CD4-positive, alpha-beta T cell treated with Interleukin-21 for 1 hour (primary cell): ENCODE measurements around the gene LRRC46.

Experiments
- DNase-seq: peaks from one replicate; pipeline ENCODE4 v3.0.0-alpha.2; 2020

LRRC46 gene

GRCh38 chr17:47853616-47854015, 22.1 kb downstream of the LRRC46 start:
- DNase-seq = no peak

GRCh38 chr17:47855737-47856136, 24.3 kb downstream of the LRRC46 start:
- no peak for DNase-seq

- DNase-seq = no peak
Measured at GRCh38 chr17:47856830-47857229, 25.4 kb downstream of the LRRC46 start.

- DNase-seq = no peak
Measured at GRCh38 chr17:47857551-47858455, 26.3 kb downstream of the LRRC46 start.

DNA sequence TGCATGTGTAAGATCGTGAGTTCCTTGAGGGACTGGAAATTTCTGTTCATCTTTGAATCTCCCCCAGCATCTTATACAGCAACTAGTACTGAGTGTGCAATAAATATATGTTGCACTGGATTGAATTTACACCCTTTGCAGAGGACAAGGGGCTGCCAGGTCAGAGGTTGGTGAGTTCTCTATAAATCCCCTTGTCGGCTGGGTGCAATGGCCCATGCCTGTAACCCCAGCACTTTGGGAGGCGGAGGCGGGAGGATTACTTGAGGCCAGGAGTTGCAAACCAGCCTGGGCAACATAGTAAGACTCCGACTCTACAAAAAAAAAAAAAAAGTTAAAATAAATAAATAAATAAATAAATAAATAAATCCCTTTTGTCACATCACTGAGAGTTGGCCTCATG, 28.9 kb downstream of the LRRC46 start:
- no peak for DNase-seq

DNA sequence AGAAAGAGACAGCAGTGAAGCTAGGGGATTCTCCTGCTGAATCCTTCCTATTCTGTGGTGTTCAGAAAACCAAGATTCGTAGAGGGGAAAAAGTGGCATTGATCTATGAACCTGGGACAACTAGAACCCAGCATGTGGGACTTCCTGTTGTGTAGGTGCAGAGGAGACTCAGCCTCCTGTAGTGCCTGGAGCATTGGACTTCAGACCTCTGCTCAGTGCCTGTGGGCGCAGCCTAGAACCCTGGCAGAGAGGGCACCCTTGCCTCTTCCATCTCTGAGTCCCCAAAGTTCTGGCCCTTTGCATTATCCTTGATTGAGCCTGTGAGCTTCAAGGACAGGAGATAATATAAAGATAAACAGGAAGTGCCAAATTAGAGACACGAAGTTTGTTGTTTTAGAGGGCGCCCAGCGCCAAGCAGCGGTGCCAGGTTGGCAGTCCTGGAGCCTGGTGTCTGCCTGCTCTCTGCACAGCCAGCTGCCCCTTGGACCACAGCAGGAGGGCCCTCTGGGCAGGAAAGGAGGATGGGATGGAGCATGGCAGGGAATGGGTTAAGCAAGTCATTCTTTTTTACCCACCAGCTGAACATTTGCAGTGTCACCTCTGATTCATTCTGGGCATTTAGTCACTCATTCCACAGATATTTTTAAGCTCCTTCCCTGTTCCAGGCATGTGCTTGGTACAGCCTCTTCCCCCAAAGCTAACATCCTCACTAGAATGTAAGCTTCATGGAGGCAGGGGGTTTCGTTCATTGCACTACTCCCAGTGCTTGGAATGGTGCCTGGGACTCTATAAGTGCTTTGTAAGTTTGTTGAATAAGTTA, 31.4 kb downstream of the LRRC46 start:
- DNase-seq = no peak

DNA sequence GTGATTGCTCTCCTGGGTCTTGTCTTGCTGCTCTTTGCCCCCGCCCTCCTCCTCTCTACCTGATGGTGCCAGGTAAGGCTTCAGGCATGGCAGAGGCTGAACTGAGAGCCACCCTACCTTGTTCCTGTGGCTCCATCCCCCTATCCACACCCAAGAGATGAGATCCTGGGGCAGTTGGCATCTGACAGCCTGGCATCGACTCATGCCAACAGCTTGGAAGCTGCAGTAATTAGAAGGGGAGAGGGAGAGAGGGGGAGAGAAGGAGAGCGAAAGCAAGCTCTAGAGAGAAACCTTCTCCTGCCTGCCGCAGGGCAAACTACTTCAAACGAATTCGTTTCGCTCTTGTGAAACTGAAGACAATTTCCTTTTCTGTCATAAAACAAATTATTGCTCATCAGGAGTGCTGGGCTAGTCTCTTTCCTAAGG, 33.3 kb downstream of the LRRC46 start:
- DNase-seq = no peak

- no peak for DNase-seq
Measured at GRCh38 chr17:47866941-47867340, 35.5 kb downstream of the LRRC46 start.

GRCh38 chr17:47867813-47868533, 36.5 kb downstream of the LRRC46 start:
- no peak for DNase-seq

DNA sequence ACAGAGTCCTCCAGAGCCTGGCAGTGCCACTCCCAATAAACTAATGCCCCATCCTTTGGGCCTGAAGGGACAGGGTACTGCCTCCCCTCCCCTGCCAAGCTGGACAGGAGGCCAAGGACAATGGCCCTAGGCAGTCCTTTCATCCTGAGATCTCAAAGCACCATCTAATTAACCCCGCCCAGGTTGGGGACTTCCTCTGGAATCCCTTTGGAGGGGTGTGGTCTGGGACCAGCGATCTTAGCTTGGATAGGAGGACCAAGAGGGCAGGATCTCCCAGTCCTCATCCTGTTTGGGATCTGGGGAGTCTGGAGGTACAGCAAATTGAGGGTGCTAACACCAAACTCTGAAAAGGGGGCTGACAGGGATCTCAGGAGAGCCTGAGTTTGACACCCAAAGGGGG, 37.6 kb downstream of the LRRC46 start:
- DNase-seq = no peak

GRCh38 chr17:47870056-47870455, 38.6 kb downstream of the LRRC46 start:
- no peak for DNase-seq

- no peak for DNase-seq
Measured at GRCh38 chr17:47871048-47871447, 39.6 kb downstream of the LRRC46 start.

- no peak for DNase-seq
Measured at GRCh38 chr17:47872019-47872650, 40.7 kb downstream of the LRRC46 start.

DNA sequence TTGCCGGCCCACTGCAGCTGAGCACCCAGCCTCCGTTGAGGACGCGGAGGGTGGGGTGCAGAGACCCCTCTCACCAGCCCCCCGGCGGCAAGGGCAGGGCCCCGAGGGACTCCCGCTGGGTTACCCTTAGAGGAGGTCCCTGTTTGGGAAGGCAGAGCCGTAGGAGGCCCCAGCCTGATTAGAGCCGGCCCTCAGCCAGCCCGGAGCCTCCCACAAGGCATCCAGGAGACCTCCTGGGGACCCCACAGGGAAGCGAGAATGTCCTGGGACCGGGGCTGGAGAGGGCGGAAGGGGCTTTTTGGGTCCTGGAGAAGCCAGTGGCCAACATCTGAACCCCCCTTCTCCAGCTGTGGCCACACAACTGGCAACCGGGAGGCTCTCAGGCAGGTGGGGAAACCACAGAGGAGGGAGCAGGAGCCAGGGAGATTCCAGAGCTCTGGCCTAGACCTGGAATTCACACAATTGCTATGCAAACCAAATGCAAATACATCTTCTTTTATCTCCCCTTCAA, 41.2 kb downstream of the LRRC46 start:
- DNase-seq = no peak

- DNase-seq = no peak
Measured at GRCh38 chr17:47873200-47874090, 42.0 kb downstream of the LRRC46 start.

DNA sequence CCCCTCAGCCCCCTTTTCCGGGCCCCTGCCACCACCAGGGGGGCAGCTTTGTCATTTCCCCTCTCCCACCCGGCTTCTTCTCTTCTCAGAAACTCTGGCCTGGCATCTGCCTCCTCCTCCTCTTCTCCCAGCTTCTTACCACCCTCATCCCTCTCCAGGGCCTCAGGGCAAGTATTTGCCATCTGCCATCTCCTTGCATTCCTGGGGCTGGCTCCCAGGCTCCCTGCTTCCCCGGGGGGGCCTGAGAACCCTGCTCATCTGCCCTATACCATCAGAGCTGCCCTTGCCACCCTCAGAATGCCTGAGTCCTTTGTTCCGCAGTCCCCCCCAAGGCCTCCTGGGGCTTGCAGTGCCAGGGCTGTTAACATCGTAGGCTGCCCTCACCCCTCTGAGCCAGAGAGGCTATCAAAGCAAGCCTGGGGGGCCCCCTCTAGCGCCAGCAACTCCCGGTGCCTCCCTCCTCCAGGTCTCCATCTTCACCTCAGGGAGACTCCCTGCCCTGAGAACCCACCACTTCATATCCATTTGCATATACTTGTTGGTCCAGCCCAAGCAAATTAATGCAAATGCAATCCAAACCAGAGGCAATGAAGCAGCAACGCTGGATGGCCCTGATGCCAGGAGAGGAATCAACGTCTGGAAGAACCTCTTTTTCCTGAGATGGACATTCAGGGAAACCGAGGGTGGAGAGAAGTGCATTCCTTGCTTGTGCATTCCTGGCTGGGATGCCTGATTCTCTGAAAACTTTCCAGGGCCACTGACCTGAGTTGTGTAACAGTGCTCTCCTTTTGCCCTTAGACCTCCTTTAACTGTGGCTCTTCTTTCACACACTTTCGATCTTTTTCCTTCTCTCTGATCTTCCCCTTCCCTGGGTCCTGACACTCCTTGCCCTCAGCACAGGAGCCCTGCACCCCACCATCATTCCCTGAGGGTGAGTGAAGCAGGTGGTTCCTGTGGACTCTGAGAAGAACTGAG, 43.8 kb downstream of the LRRC46 start:
- DNase-seq = no peak

DNA sequence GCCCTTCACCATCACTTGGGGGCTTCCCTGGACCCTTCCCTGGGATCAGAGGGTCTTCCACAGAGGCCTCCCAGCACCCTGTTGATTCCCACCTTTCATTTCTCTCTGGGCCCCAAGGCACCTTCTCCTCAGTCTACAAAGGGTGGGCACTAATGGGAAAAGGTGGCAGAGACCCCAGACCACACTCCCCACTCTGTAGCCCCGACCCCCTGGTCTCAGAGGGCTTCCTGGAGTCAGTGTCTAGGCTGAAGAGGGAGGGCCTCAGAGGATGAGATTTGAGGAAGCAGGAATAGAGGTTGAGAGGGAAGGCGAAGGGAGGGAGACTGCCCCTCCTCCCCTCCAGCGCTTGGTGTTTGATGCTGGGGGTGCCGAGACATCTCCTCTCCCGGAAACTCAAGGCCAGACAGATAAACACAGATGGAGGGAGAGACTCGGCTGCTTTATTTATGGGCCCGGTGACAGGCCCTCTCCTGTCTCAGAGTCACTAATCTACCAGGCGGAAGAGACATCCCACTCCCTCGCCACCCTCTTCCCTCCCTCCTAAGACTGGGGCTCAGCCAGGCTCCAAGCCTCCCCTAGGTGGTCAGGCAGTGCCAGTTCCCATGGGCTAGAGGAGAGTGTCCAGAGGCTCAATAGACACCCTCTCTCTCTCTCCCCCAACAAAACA, 46.0 kb downstream of the LRRC46 start:
- no peak for DNase-seq

DNA sequence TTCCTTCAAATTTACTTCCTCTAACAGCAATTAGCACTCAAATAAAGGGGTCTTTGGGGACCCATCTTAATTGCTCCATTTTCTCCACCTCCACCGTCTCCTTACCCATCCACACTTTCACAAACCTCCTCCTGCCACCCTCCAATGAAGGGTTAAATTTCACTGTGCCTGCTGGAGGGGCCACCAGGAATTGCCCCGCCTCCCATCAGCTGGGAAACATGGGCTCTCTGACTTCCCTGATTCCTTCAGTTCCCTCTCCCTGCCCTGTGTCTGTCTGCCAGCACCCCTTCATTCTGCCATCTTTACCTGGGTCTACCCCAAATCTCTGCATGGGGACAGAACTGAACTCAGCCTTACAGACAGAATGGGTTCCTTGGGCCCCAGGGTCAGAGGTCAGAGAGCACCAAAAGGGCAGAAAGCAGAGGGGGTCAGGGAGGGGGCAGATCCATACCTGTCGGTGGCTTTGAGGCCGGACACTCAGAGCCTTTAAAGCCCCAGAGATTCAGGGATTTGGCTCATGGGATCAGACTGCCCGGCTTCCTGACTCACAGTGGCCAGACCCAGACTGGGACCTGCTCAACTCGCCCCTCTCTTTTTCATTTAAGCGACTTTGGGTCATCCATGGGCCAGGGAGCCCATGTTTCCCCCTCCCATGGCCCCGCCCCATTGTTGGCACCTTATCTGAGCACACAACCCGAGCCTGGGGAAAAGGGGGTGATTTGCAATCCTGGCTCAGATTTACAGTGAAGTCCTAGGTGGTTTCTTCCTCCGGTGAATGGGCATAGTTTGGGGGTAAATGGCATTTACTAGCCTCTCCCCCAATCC, 46.9 kb downstream of the LRRC46 start:
- DNase-seq = no peak
